Measurements from ENCODE around the gene RPL19. TPM values are rescaled to one million over a fixed set of nuclear protein-coding genes. Genes with fewer than 3 reads are reported as not detected.
A peak's percentile ranks its signal among the peaks of the same experiment; 100 is the strongest.

Gene RPL19
- total RNA-seq, 4 donors from 2014 or later = 2,008 to 3,549 (median 2,319) TPM

- Histone ChIP-seq H3K4me1 (peaks cover 29 to 52% of the 10 kb centered on the region in 2 donors), H3K27ac (peak overlapping the region in 2 of 3 donors; percentile 12 to 58), H3K4me3 (replicated peaks in 1 of 3) (no peak overlapping the region), H3K27me3 (no peaks in the 10 kb centered on the region), H3K9me3 (no peaks in the 10 kb centered on the region), H3K36me3 (peaks cover 14% of the 10 kb centered on the region in 2 donors)
- intact Hi-C loops (cut with DNase I) = loop anchor here (5.0 kb wide), 1 partner anchor 33 kb away; no protein-coding TSS in a partner anchor
- WGBS, 2 donors = 32 to 41% methylated on average over 7 to 8 of the region's 8 CpGs
- TF ChIP-seq POLR2A (IDR thresholded peaks at IDR 0.05) (no peak), CTCF (IDR thresholded peaks at IDR 0.05) (no peak)
- peak; percentile 86 to 87 for DNase-seq
Observed at GRCh38 chr17:39208893-39209292, 8.8 kb downstream of the RPL19 start.

- TF ChIP-seq CTCF (IDR thresholded peaks at IDR 0.05) (no peak), POLR2A (IDR thresholded peaks at IDR 0.05) (peak in 1 of 2 donors; percentile 43)
- H3K27ac ChIP-seq = peak overlapping the region in 2 of 3 donors; percentile 5 to 58
- 4 to 25% methylated on average over 2 to 29 of the region's 39 CpGs for WGBS, 2 donors
- peaks cover 29 to 52% of the 10 kb centered on the region in 2 donors for H3K4me1 ChIP-seq
- peak overlapping the region in 1 of 3 donors; percentile 31 for H3K4me3 ChIP-seq (replicated peaks in 1 of 3)
- H3K36me3 ChIP-seq = peaks cover 7 to 8% of the 10 kb centered on the region in 2 donors
- no peaks in the 10 kb centered on the region for H3K27me3 ChIP-seq
- intact Hi-C loops (cut with DNase I) = loop anchor here (5.0 kb wide), 1 partner anchor 33 kb away; no protein-coding TSS in a partner anchor
- peak; percentile 83 to 85 for DNase-seq
- H3K9me3 ChIP-seq = no peaks in the 10 kb centered on the region
Observed at GRCh38 chr17:39209317-39210092, 9.4 kb downstream of the RPL19 start.

GRCh38 chr17:39210093-39210434, 10.0 kb downstream of the RPL19 start:
- peaks cover 2% of the 10 kb centered on the region in 2 donors for H3K36me3 ChIP-seq
- no peaks in the 10 kb centered on the region for H3K9me3 ChIP-seq
- DNase-seq = no peak
- peak overlapping the region in 1 of 3 donors; percentile 31 for H3K4me3 ChIP-seq (replicated peaks in 1 of 3)
- H3K4me1 ChIP-seq = peaks cover 29 to 52% of the 10 kb centered on the region in 2 donors
- H3K27me3 ChIP-seq = no peaks in the 10 kb centered on the region
- intact Hi-C loops (cut with DNase I) = no loop called here
- peak overlapping the region in 2 of 3 donors; percentile 5 to 58 for H3K27ac ChIP-seq
- TF ChIP-seq CTCF (IDR thresholded peaks at IDR 0.05) (no peak), POLR2A (IDR thresholded peaks at IDR 0.05) (no peak)
- WGBS, 2 donors = 33 to 35% methylated on average over 5 to 15 of the region's 22 CpGs

- H3K36me3 ChIP-seq = no peaks in the 10 kb centered on the region
- H3K27ac ChIP-seq = peak overlapping the region in 1 of 3 donors; percentile 47
- H3K9me3 ChIP-seq = no peaks in the 10 kb centered on the region
- TF ChIP-seq CTCF (IDR thresholded peaks at IDR 0.05) = no peak
- TF ChIP-seq POLR2A (IDR thresholded peaks at IDR 0.05) = no peak
- 80 to 90% methylated on average over 7 to 9 of the region's 11 CpGs for WGBS, 2 donors
- H3K4me3 ChIP-seq (replicated peaks in 1 of 3) = no peak overlapping the region
- no peaks in the 10 kb centered on the region for H3K27me3 ChIP-seq
- no peak for DNase-seq
- intact Hi-C loops (cut with DNase I) = no loop called here
- H3K4me1 ChIP-seq = peaks cover 29 to 49% of the 10 kb centered on the region in 2 donors
Observed at GRCh38 chr17:39212195-39212810, 12.2 kb downstream of the RPL19 start.
